Vagina (tissue), 2 donors: ENCODE measurements around the gene SCAF8. TPM values are rescaled to one million over a fixed set of nuclear protein-coding genes. Genes with fewer than 3 reads are reported as not detected.

Experiments
- DNase-seq, 2 donors: peaks; one replicate each; pipeline ENCODE4 v3.0.0-alpha.2; 2017; ENCODE audit errors: extremely low spot score in 2 of 2
- H3K27ac ChIP-seq: fragments of 200-600 bp; sonication (generic); one replicate; pipeline ENCODE4 v1.5.1; 2019
- H3K27me3 ChIP-seq: fragments of 200-600 bp; sonication (generic); one replicate; pipeline ENCODE4 v1.5.1; 2019
- H3K36me3 ChIP-seq, 2 donors: fragments of 200-600 bp; sonication (generic); one replicate each; pipeline ENCODE4 v1.5.1; 2017 to 2019
- H3K4me1 ChIP-seq: fragments of 200-600 bp; sonication (generic); one replicate; pipeline ENCODE4 v1.5.1; 2019
- H3K4me3 ChIP-seq, 2 donors: fragments of 200-600 bp; sonication (generic); 1 replicate in 1 of 2; 2 replicates in 1 of 2; pipeline ENCODE4 v1.5.1; 2016 to 2019
- H3K9me3 ChIP-seq: fragments of 200-600 bp; sonication (generic); one replicate; pipeline ENCODE4 v1.5.1; 2019
- CTCF ChIP-seq, 3 experiments: fragments of 450-650 bp in 2 of 3; fragments of 200-600 bp in 1 of 3; sonication (generic) in 1 of 3; IDR thresholded peaks; one replicate each; pipeline ENCODE4 v1.5.1; 2017 to 2019; ENCODE audit warnings: antibody characterized with exemption in 3 of 3, mild to moderate bottlenecking in 2 of 3, moderate library complexity in 2 of 3
- POLR2A ChIP-seq, 2 donors: fragments of 450-650 bp; IDR thresholded peaks; one replicate each; pipeline ENCODE4 v1.6.1; 2017; ENCODE audit warnings: antibody characterized with exemption in 2 of 2, mild to moderate bottlenecking in 2 of 2, moderate library complexity in 2 of 2
- POLR2AphosphoS5 ChIP-seq, 2 donors: sonication (generic); formaldehyde crosslinking; IDR thresholded peaks; one replicate each; pipeline ENCODE4 v1.9.0; 2017; ENCODE audit warnings: antibody characterized with exemption in 2 of 2, mild to moderate bottlenecking in 2 of 2, low read depth in 1 of 2; ENCODE audit not compliant: insufficient read depth in 1 of 2
- intact Hi-C: fragments of 100-400 bp; cut with DNase I; formaldehyde crosslinking; loops from one replicate; pipeline ENCODE4 v1.15.1; 2023
- total RNA-seq: library from RNA; depleted of rRNA; stranded (reverse); fragments of >200 nt; gene quantifications from one replicate; pipeline ENCODE4 v1.2.3, GENCODE V29; 2016

SCAF8 gene
- total RNA-seq, 1 donor from 2014 or later, result 37.8 TPM

GRCh38 chr6:154721460-154721859 is 11.8 kb upstream of the SCAF8 start:
- DNase-seq, result no peak
- TF ChIP-seq POLR2AphosphoS5 (IDR thresholded peaks at IDR 0.05; ENCODE audit: insufficient read depth in 1 of 2, low read depth in 1 of 2) (no peak), CTCF (IDR thresholded peaks at IDR 0.05) (no peak), POLR2A (IDR thresholded peaks at IDR 0.05) (no peak)

GRCh38 chr6:154726887-154727286 is 6.3 kb upstream of the SCAF8 start:
- intact Hi-C loops, result no loop called here
- no peak for TF ChIP-seq CTCF (IDR thresholded peaks at IDR 0.05)
- no peak for TF ChIP-seq POLR2AphosphoS5 (IDR thresholded peaks at IDR 0.05; ENCODE audit: insufficient read depth in 1 of 2, low read depth in 1 of 2)
- TF ChIP-seq POLR2A (IDR thresholded peaks at IDR 0.05), result no peak
- Histone ChIP-seq H3K4me1 (peaks cover 1% of the 10 kb centered on the region), H3K27me3 (no peaks in the 10 kb centered on the region), H3K4me3 (no peak overlapping the region), H3K36me3 (no peaks in the 10 kb centered on the region), H3K27ac (no peak overlapping the region), H3K9me3 (no peaks in the 10 kb centered on the region)
- DNase-seq, result no peak

More at GRCh38 chr6:154721460-154721859, 11.8 kb upstream of the SCAF8 start:
- Histone ChIP-seq H3K4me1 (no peaks in the 10 kb centered on the region), H3K4me3 (no peak overlapping the region), H3K27me3 (no peaks in the 10 kb centered on the region), H3K36me3 (no peaks in the 10 kb centered on the region), H3K9me3 (no peaks in the 10 kb centered on the region), H3K27ac (no peak overlapping the region)
- intact Hi-C loops, result no loop called here

- Histone ChIP-seq H3K36me3 (no peaks in the 10 kb centered on the region), H3K4me1 (peaks cover 32% of the 10 kb centered on the region), H3K27ac (no peak overlapping the region), H3K27me3 (no peaks in the 10 kb centered on the region), H3K4me3 (no peak overlapping the region), H3K9me3 (no peaks in the 10 kb centered on the region)
- no peak for DNase-seq
- no peak for TF ChIP-seq POLR2A (IDR thresholded peaks at IDR 0.05)
- TF ChIP-seq POLR2AphosphoS5 (IDR thresholded peaks at IDR 0.05; ENCODE audit: insufficient read depth in 1 of 2, low read depth in 1 of 2), result no peak
- no peak for TF ChIP-seq CTCF (IDR thresholded peaks at IDR 0.05)
- intact Hi-C loops, result loop anchor here (10.0 kb wide), 1 partner anchor 73 kb away; no protein-coding TSS in a partner anchor
Observed at GRCh38 chr6:154731296-154732218, 1.7 kb upstream of the SCAF8 start.

- peaks cover 43% of the 10 kb centered on the region for H3K4me1 ChIP-seq
Observed at GRCh38 chr6:154732538-154733182, 556 bp upstream of the SCAF8 start.

More at GRCh38 chr6:154732538-154733182, 556 bp upstream of the SCAF8 start:
- no peak for DNase-seq
- H3K27me3 ChIP-seq, result no peaks in the 10 kb centered on the region
- peak overlapping the region; percentile 68 to 99 for H3K4me3 ChIP-seq
- H3K36me3 ChIP-seq, result no peaks in the 10 kb centered on the region
- H3K9me3 ChIP-seq, result no peaks in the 10 kb centered on the region
- H3K27ac ChIP-seq, result peak overlapping the region; percentile 98
- no peak for TF ChIP-seq POLR2A (IDR thresholded peaks at IDR 0.05)
- TF ChIP-seq POLR2AphosphoS5 (IDR thresholded peaks at IDR 0.05; ENCODE audit: insufficient read depth in 1 of 2, low read depth in 1 of 2), result no peak
- no peak for TF ChIP-seq CTCF (IDR thresholded peaks at IDR 0.05)
- intact Hi-C loops, result loop anchor here (10.0 kb wide), 1 partner anchor 72 kb away; no protein-coding TSS in a partner anchor
